HepG2 (cell line): ENCODE results near the gene STXBP4. TPM values are rescaled to one million over a fixed set of nuclear protein-coding genes. Genes with fewer than 3 reads are reported as not detected.

Source experiments
- ATAC-seq: fragments of 200-7000 bp; cut with Tn5 transposase; 3 replicates; pipeline ENCODE4 v1.9.1; 2020; ENCODE audit warnings: mild to moderate bottlenecking, moderate library complexity
- Bru-seq: library from RNA; stranded (reverse); fragments of 400-500 nt; gene quantifications from one replicate; lab custom pipeline; 2021; lab: Mats Ljungman, UMichigan
- BruChase-seq, 2 experiments: library from RNA; stranded (reverse); fragments of 400-500 nt; gene quantifications; one replicate each; lab custom pipeline; 2021; lab: Mats Ljungman, UMichigan
- BruUV-seq: library from RNA; stranded (reverse); fragments of 400-500 nt; replicated peaks from 2 replicates; lab custom pipeline; 2021; lab: Mats Ljungman, UMichigan
- CTCF ChIA-PET: fragments of 300-600 bp; formaldehyde crosslinking; extraction: SDS; loops from one replicate; lab custom pipeline; 2021; ENCODE audit warnings: low total read pairs, inconsistent platforms, low intra/inter-chr PET ratio; lab: Yijun Ruan, JAX
- POLR2A ChIA-PET: fragments of 350-600 bp; sonication (Branson Sonifier 250); formaldehyde crosslinking; loops from one replicate; lab custom pipeline; 2020; ENCODE audit warnings: antibody characterized with exemption, inconsistent platforms; lab: Yijun Ruan, JAX
- DNase-seq: peaks from one replicate; pipeline ENCODE4 v3.0.0-alpha.2; 2015; ENCODE audit warnings: low spot score
- FAIRE-seq: peaks from 3 replicates; lab custom pipeline; 2011; peaks lifted over from hg19 to GRCh38; lab: Jason Lieb, UNC
- H2AFZ ChIP-seq: one replicate; pipeline ENCODE4 v1.6.1; 2011; ENCODE audit warnings: low read length, inconsistent platforms
- H3K27ac ChIP-seq: fragments of 300-600 bp; 3 replicates; pipeline ENCODE4 v1.8.0; 2011; ENCODE audit warnings: mixed run types, mild to moderate bottlenecking, mixed read lengths, low read length, inconsistent platforms; ENCODE audit not compliant: insufficient read depth; ENCODE audit errors: extremely low read length
- H3K27me3 ChIP-seq, 2 experiments: fragments of 200-600 bp in 1 of 2; 2 replicates in 1 of 2; 3 replicates in 1 of 2; pipeline versions ENCODE4 v1.6.0 to v1.8.0; 2011; ENCODE audit warnings: low read length in 2 of 2, mild to moderate bottlenecking in 2 of 2, moderate library complexity in 2 of 2, inconsistent platforms in 1 of 2; ENCODE audit not compliant: insufficient read depth in 2 of 2, control insufficient read depth in 1 of 2
- H3K36me3 ChIP-seq, 2 experiments: fragments of 200-600 bp in 1 of 2; replicated peaks in 1 of 2; 2 replicates in 1 of 2; 3 replicates in 1 of 2; pipeline versions ENCODE4 v1.5.1 to v1.8.0; 2011; ENCODE audit warnings: low read length in 2 of 2, inconsistent platforms in 1 of 2; ENCODE audit not compliant: insufficient read depth in 2 of 2, control insufficient read depth in 1 of 2
- H3K4me1 ChIP-seq: 2 replicates; pipeline ENCODE4 v1.5.1; 2012; ENCODE audit warnings: low read length, inconsistent platforms; ENCODE audit not compliant: insufficient read depth
- H3K4me2 ChIP-seq: 2 replicates; pipeline ENCODE4 v1.6.0; 2011; ENCODE audit warnings: low read depth, low read length, inconsistent platforms
- H3K4me3 ChIP-seq, 3 experiments: fragments of 200-600 bp in 1 of 3; sonication (generic), shearing (Covaris generic) in 1 of 3; replicated peaks in 1 of 3; 2 replicates each; pipeline ENCODE4 v1.5.1; 2011 to 2016; ENCODE audit warnings: low read length in 3 of 3, inconsistent platforms in 2 of 3, low read depth in 2 of 3, mild to moderate bottlenecking in 2 of 3, control low read depth in 1 of 3, mixed read lengths in 1 of 3; ENCODE audit not compliant: insufficient read depth in 1 of 3
- H3K79me2 ChIP-seq: one replicate; pipeline ENCODE4 v1.6.1; 2011; ENCODE audit warnings: low read length, inconsistent platforms; ENCODE audit not compliant: insufficient read depth
- H3K9ac ChIP-seq: 2 replicates; pipeline ENCODE4 v1.6.0; 2011; ENCODE audit warnings: mild to moderate bottlenecking, low read depth, low read length, inconsistent platforms; ENCODE audit not compliant: insufficient read depth
- H3K9me3 ChIP-seq: 2 replicates; pipeline ENCODE4 v1.5.1; 2012; ENCODE audit warnings: mild to moderate bottlenecking, low read length
- H4K20me1 ChIP-seq: 2 replicates; pipeline ENCODE4 v1.6.0; 2011; ENCODE audit warnings: inconsistent platforms, mild to moderate bottlenecking, low read length, moderate library complexity; ENCODE audit not compliant: insufficient read depth
- ELF4 ChIP-seq: sonication (generic); formaldehyde crosslinking; IDR thresholded peaks from 2 replicates; pipeline ENCODE4 v1.5.0; 2020; ENCODE audit warnings: missing genetic modification reagents, mild to moderate bottlenecking, moderate library complexity, borderline replicate concordance
- HIC2 ChIP-seq: sonication (generic); formaldehyde crosslinking; IDR thresholded peaks from 2 replicates; pipeline ENCODE4 v1.9.0; 2022; ENCODE audit warnings: low read depth, missing genetic modification reagents
- HOXA9 ChIP-seq: sonication (generic); formaldehyde crosslinking; IDR thresholded peaks from 2 replicates; pipeline ENCODE4 v1.8.1; 2022; ENCODE audit warnings: missing genetic modification reagents, mild to moderate bottlenecking, moderate library complexity, borderline replicate concordance
- IKZF4 ChIP-seq: sonication (generic); formaldehyde crosslinking; IDR thresholded peaks from 2 replicates; pipeline ENCODE4 v1.5.1; 2020; ENCODE audit warnings: borderline replicate concordance, mild to moderate bottlenecking, low read depth, missing genetic modification reagents; ENCODE audit errors: not compliant biosample characterization
- JDP2 ChIP-seq: sonication (generic); formaldehyde crosslinking; IDR thresholded peaks from 2 replicates; pipeline ENCODE4 v1.8.1; 2022; ENCODE audit warnings: missing genetic modification reagents, borderline replicate concordance
- NR2C2 ChIP-seq: sonication (generic); formaldehyde crosslinking; IDR thresholded peaks from 2 replicates; pipeline ENCODE4 v1.4.0; 2020; ENCODE audit warnings: missing genetic modification reagents, mild to moderate bottlenecking, moderate library complexity, borderline replicate concordance
- POLR2G ChIP-seq: fragments of 200-400 bp; formaldehyde crosslinking; IDR thresholded peaks from 2 replicates; pipeline ENCODE4 v1.6.1; 2018; ENCODE audit warnings: mild to moderate bottlenecking, low read depth, low read length, moderate library complexity
- ZBTB8A ChIP-seq: sonication (generic); formaldehyde crosslinking; IDR thresholded peaks from 2 replicates; pipeline ENCODE4 v1.4.0; 2020; ENCODE audit warnings: mild to moderate bottlenecking, low read depth, missing genetic modification reagents, borderline replicate concordance
- ZNF468 ChIP-seq: sonication (generic); formaldehyde crosslinking; IDR thresholded peaks from 2 replicates; pipeline ENCODE4 v1.8.0; 2022; ENCODE audit warnings: mild to moderate bottlenecking, moderate library complexity, missing genetic modification reagents
- ZNF703 ChIP-seq: sonication (generic); formaldehyde crosslinking; IDR thresholded peaks from 2 replicates; pipeline ENCODE4 v1.5.1; 2020; ENCODE audit warnings: missing genetic modification reagents, mild to moderate bottlenecking, moderate library complexity, borderline replicate concordance
- WGBS: methylation state at CpG from one replicate; pipeline ENCODE4 v1.1.6; 2017; ENCODE audit warnings: low lambda C conversion rate; 5-methylcytosine and 5-hydroxymethylcytosine counted together
- in situ Hi-C: cut with HindIII; loops from 2 replicates; pipeline ENCODE4 v1.10.0; 2017; ENCODE audit warnings: low pct_unique_long_range_greater_than_20kb; ENCODE audit not compliant: extremely low pct_ligation_motif_present
- intact Hi-C: fragments of 100-400 bp; cut with micrococcal nuclease; formaldehyde crosslinking; loops from one replicate; pipeline ENCODE4 v1.10.0; 2022; ENCODE audit not compliant: unreplicated experiment
- long read RNA-seq, 2 experiments: library from RNA in 1 of 2; library from polyadenylated mRNA in 1 of 2; stranded (forward) in 1 of 2; unstranded in 1 of 2; transcript quantifications; one replicate each; pipeline ENCODE4 v2.0.0, GENCODE V29; 2019 to 2022
- polyA minus RNA-seq, 3 experiments: library from RNA; depleted of rRNA, polyadenylated mRNA; stranded (reverse); fragments of >200 nt; gene quantifications; 2 replicates each; pipeline ENCODE4 v1.2.3, GENCODE V29; 2011; ENCODE audit warnings: low replicate concordance in 1 of 3
- polyA plus RNA-seq, 8 experiments: library from polyadenylated mRNA; depleted of rRNA in 3 of 8; stranded (reverse) in 7 of 8; unstranded in 1 of 8; fragments of >200 nt; fragmentation: Illumina TruSeq in 4 of 8; extraction: Trizol in 4 of 8; gene quantifications; 2 replicates each; pipeline versions ENCODE4 v1.2.1 to v1.2.3, GENCODE V29; 2011 to 2016; ENCODE audit warnings: low read depth in 4 of 8, missing spikeins in 1 of 8, mixed read lengths in 1 of 8; ENCODE audit not compliant: insufficient read depth in 1 of 8
- total RNA-seq, 5 experiments: library from RNA; depleted of rRNA; stranded (reverse); fragments of >200 nt; fragmentation: Illumina TruSeq; extraction: Trizol; gene quantifications; 2 replicates each; pipeline ENCODE4 v1.2.3, GENCODE V29; 2016; ENCODE audit warnings: low read depth in 1 of 5

The STXBP4 gene, protein sequence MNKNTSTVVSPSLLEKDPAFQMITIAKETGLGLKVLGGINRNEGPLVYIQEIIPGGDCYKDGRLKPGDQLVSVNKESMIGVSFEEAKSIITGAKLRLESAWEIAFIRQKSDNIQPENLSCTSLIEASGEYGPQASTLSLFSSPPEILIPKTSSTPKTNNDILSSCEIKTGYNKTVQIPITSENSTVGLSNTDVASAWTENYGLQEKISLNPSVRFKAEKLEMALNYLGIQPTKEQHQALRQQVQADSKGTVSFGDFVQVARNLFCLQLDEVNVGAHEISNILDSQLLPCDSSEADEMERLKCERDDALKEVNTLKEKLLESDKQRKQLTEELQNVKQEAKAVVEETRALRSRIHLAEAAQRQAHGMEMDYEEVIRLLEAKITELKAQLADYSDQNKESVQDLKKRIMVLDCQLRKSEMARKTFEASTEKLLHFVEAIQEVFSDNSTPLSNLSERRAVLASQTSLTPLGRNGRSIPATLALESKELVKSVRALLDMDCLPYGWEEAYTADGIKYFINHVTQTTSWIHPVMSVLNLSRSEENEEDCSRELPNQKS
- total RNA-seq (2016; rRNA removed; fragmentation: Illumina TruSeq; extraction: Trizol): 36.1 and 53.9 TPM in 2 replicates
- total RNA-seq (2016; cell fraction: cytosol; rRNA removed; fragmentation: Illumina TruSeq; extraction: Trizol; ENCODE audit: low read depth): 18.6 and 19.4 TPM in 2 replicates
- total RNA-seq (2016; cell fraction: insoluble cytoplasmic fraction; rRNA removed; fragmentation: Illumina TruSeq; extraction: Trizol): 30.7 and 52.2 TPM in 2 replicates
- total RNA-seq (2016; cell fraction: membrane; rRNA removed; fragmentation: Illumina TruSeq; extraction: Trizol): 6.0 and 11.4 TPM in 2 replicates
- total RNA-seq (2016; cell fraction: nucleus; rRNA removed; fragmentation: Illumina TruSeq; extraction: Trizol): 93.2 and 99.9 TPM in 2 replicates
- polyA plus RNA-seq (2011; rRNA removed): 8.4 and 8.5 TPM in 2 replicates
- 3.6 and 5.7 TPM in 2 replicates for polyA plus RNA-seq (2011; cell fraction: cytosol; rRNA removed)
- 8.6 and 11.5 TPM in 2 replicates for polyA plus RNA-seq (2011; cell fraction: nucleus; rRNA removed)
- polyA plus RNA-seq (2012): 7.0 and 7.5 TPM in 2 replicates
- 0.35 and 0.42 TPM in 2 replicates for polyA plus RNA-seq (2016; cell fraction: cytosol; fragmentation: Illumina TruSeq; extraction: Trizol; ENCODE audit: low read depth)
- polyA plus RNA-seq (2016; cell fraction: insoluble cytoplasmic fraction; fragmentation: Illumina TruSeq; extraction: Trizol; ENCODE audit: low read depth): 16.7 and 19.2 TPM in 2 replicates
- 1.00 and 1.6 TPM in 2 replicates for polyA plus RNA-seq (2016; cell fraction: membrane; fragmentation: Illumina TruSeq; extraction: Trizol; ENCODE audit: low read depth)
- polyA plus RNA-seq (2016; cell fraction: nucleus; fragmentation: Illumina TruSeq; extraction: Trizol; ENCODE audit: insufficient read depth, low read depth): 15.2 and 16.2 TPM in 2 replicates
- polyA minus RNA-seq (2011; rRNA and poly(A)+ RNA removed; ENCODE audit: low replicate concordance): 9.0 and 15.1 TPM in 2 replicates
- 9.1 and 15.6 TPM in 2 replicates for polyA minus RNA-seq (2011; cell fraction: cytosol; rRNA and poly(A)+ RNA removed)
- 137 and 167 TPM in 2 replicates for polyA minus RNA-seq (2011; cell fraction: nucleus; rRNA and poly(A)+ RNA removed)
- percentile 86 among the genes with signal in this experiment for Bru-seq, nascent RNA
- percentile 78 among the genes with signal in this experiment for BruChase-seq, experiment 1, labeled RNA remaining after a 6-hour chase
- percentile 80 among the genes with signal in this experiment for BruChase-seq, experiment 2, labeled RNA remaining after a 2-hour chase
- long read RNA-seq, experiment 1, full-length matches to known transcripts: 2 of 10 reads
- long read RNA-seq, experiment 1, partial matches to known transcripts: 5 of 10 reads
- long read RNA-seq, experiment 1, other reads (novel, unspliced or antisense): 3 of 10 reads
- long read RNA-seq, experiment 2, full-length matches to known transcripts: 1 of 21 reads
- long read RNA-seq, experiment 2, partial matches to known transcripts: 5 of 21 reads
- long read RNA-seq, experiment 2, other reads (novel, unspliced or antisense): 15 of 21 reads

DNA sequence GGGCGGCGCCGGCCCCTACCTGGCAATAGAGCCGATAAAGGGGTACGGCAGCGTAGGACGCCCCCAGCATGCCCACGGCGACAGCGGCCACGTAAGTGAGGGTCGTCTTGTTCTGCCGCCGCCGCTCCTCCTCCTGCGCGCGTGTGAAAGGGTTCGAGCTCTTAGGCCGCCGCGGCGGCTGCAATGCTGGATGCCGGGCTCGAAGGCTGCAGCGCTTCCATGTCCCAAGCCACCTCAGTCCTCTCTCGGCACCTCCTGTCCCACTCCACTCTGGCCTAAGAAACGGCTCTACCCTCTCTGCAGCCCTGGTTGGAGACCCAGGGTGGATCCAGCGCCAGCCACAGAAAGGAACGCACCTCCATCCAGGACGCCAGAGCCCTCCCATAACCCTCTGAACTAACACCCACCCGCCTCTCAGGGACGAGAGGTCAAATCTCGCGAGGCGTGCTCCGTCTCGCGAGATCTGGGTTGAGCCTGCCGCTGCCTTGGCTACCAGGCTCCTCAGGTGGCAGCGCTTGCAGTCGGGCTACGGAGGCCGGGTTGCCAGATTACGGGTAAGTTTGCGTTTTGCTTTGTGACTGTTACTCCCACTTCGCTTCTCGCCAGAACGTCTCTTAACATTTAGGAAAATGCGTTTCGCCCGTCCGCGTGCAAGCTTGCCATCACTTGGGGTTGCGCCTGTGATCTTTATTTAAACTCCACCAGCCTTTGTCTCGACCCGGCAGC is at the start of gene STXBP4, which contains the start of gene COX11:
Gene STXBP4, plus strand, starts transcription at position 504 of the 726 bp plus-strand sequence. CDS start 17,455 bp downstream, outside the sequence.
Gene COX11, minus strand, starts transcription at position 393 of the 726 bp plus-strand sequence. Its CDS starts 8 bp downstream, at position 385.
- ChIA-PET CTCF (no interaction called here), POLR2A (interaction anchor here (1.5 kb wide), 1 partner anchor 37 kb away, joined by 5 read pairs; no protein-coding TSS in a partner anchor)
- Histone ChIP-seq H2AFZ (peak within 1 kb of the TSS; percentile 48), H3K79me2 (peaks cover 87% of the 10 kb centered on the region), H3K36me3 (peaks cover 1 to 22% of the 10 kb centered on the region in 2 experiments; a peak in 4 of 5 replicates), H3K9me3 (no peaks in the 10 kb centered on the region), H3K27ac (peak within 1 kb of the TSS; percentile 82), H3K4me1 (peaks cover 68% of the 10 kb centered on the region), H3K9ac (peak within 1 kb of the TSS; percentile 92), H3K4me2 (peak within 1 kb of the TSS; percentile 91), H3K27me3 (no peaks in the 10 kb centered on the region; a peak in 1 of 5 replicates), H4K20me1 (peaks cover 5% of the 10 kb centered on the region), H3K4me3 (peak within 1 kb of the TSS; percentile 79 to 99 (median 93))
- WGBS: under 1% methylated on average over 49 of the region's 57 CpGs
- no TSS peak for BruUV-seq
- DNase-seq (peak; percentile 97), FAIRE-seq (peak; percentile 95), ATAC-seq (peak; percentile 89)
- intact Hi-C loops: loop anchor here (1.0 to 10.0 kb wide), 2 partner anchors 65 to 316 kb away; no protein-coding TSS in a partner anchor
- in situ Hi-C loops: no loop called here
- TF ChIP-seq ZNF703 (peak; percentile 4; the same call in 1 of the 2 replicates), HIC2 (CRISPR knock-in tag) (peak; percentile 20; the same call in 1 of the 2 replicates), IKZF4 (CRISPR knock-in tag) (no peak), JDP2 (CRISPR knock-in tag) (no peak), ZNF468 (0 out of 2 replicates have a peak, but pooled peaks have one; percentile 4), ZBTB8A (CRISPR knock-in tag) (no peak), POLR2G (peak; percentile 98), HOXA9 (CRISPR knock-in tag) (no peak; the same call in 1 of the 2 replicates), ELF4 (CRISPR knock-in tag) (peak; percentile 57; the same call in 1 of the 2 replicates), NR2C2 (CRISPR knock-in tag) (peak; percentile 68; the same call in 1 of the 2 replicates)
